H9 (cell line): ENCODE measurements around the gene AGMO. TPM values are rescaled to one million over a fixed set of nuclear protein-coding genes. Genes with fewer than 3 reads are reported as not detected.

Source experiments
- DNase-seq: peaks from one replicate; pipeline ENCODE4 v3.0.0-alpha.2; 2017
- H2AFZ ChIP-seq: one replicate; pipeline ENCODE4 v1.6.1; 2013; ENCODE audit warnings: mild to moderate bottlenecking, low read length, control low read depth, moderate library complexity
- H2AK5ac ChIP-seq: 2 replicates; pipeline ENCODE4 v1.6.1; 2013; ENCODE audit warnings: low read length, control low read depth, mixed read lengths; ENCODE audit not compliant: insufficient read length
- H2BK120ac ChIP-seq: one replicate; pipeline ENCODE4 v1.6.1; 2013; ENCODE audit warnings: low read depth, mild to moderate bottlenecking, low read length, control low read depth, inconsistent platforms; ENCODE audit not compliant: poor library complexity, severe bottlenecking
- H2BK12ac ChIP-seq: 2 replicates; pipeline ENCODE4 v1.6.1; 2013; ENCODE audit warnings: low read length, control low read depth, mixed read lengths, low read depth; ENCODE audit not compliant: insufficient read length
- H2BK15ac ChIP-seq: 2 replicates; pipeline ENCODE4 v1.6.1; 2013; ENCODE audit warnings: low read depth, low read length, control low read depth
- H2BK20ac ChIP-seq: one replicate; pipeline ENCODE4 v1.6.1; 2013; ENCODE audit warnings: low read depth, mild to moderate bottlenecking, low read length, control low read depth, inconsistent platforms; ENCODE audit not compliant: poor library complexity, severe bottlenecking
- H2BK5ac ChIP-seq: 2 replicates; pipeline ENCODE4 v1.6.1; 2013; ENCODE audit warnings: low read length, control low read depth, mixed read lengths; ENCODE audit not compliant: insufficient read length
- H3K14ac ChIP-seq: 2 replicates; pipeline ENCODE4 v1.6.1; 2013; ENCODE audit warnings: low read length, control low read depth; ENCODE audit not compliant: insufficient read depth
- H3K18ac ChIP-seq: 2 replicates; pipeline ENCODE4 v1.6.1; 2013; ENCODE audit warnings: low read depth, mild to moderate bottlenecking, mixed read lengths, low read length, control low read depth; ENCODE audit not compliant: insufficient read length
- H3K23ac ChIP-seq: 2 replicates; pipeline ENCODE4 v1.6.1; 2013; ENCODE audit warnings: low read length, control low read depth, mixed read lengths, low read depth; ENCODE audit not compliant: insufficient read length
- H3K23me2 ChIP-seq: 2 replicates; pipeline ENCODE4 v1.6.1; 2013; ENCODE audit warnings: low read depth, mild to moderate bottlenecking, mixed read lengths, low read length, control low read depth; ENCODE audit not compliant: insufficient read length, poor library complexity, severe bottlenecking
- H3K27ac ChIP-seq: 2 replicates; pipeline ENCODE4 v1.5.1; 2013; ENCODE audit warnings: low read length, control low read depth, mixed read lengths, low read depth; ENCODE audit not compliant: insufficient read length
- H3K27me3 ChIP-seq: 2 replicates; pipeline ENCODE4 v1.6.1; 2013; ENCODE audit warnings: low read length, control low read depth, inconsistent platforms; ENCODE audit not compliant: insufficient read depth
- H3K4ac ChIP-seq: 2 replicates; pipeline ENCODE4 v1.6.1; 2013; ENCODE audit warnings: low read depth, mild to moderate bottlenecking, control low read depth, inconsistent platforms, low read length, moderate library complexity
- H3K4me1 ChIP-seq: 2 replicates; pipeline ENCODE4 v1.6.1; 2013; ENCODE audit warnings: low read length, control low read depth, inconsistent platforms; ENCODE audit not compliant: insufficient read depth
- H3K4me2 ChIP-seq: 2 replicates; pipeline ENCODE4 v1.6.1; 2013; ENCODE audit warnings: low read length, control low read depth, mixed read lengths; ENCODE audit not compliant: insufficient read length, insufficient read depth
- H3K56ac ChIP-seq: 2 replicates; pipeline ENCODE4 v1.6.1; 2013; ENCODE audit warnings: low read depth, mild to moderate bottlenecking, mixed read lengths, low read length, control low read depth; ENCODE audit not compliant: insufficient read length
- H3K79me1 ChIP-seq: 2 replicates; pipeline ENCODE4 v1.6.1; 2013; ENCODE audit warnings: low read depth, mild to moderate bottlenecking, moderate library complexity, low read length, control low read depth, inconsistent platforms; ENCODE audit not compliant: insufficient read depth, poor library complexity, severe bottlenecking
- H3K79me2 ChIP-seq: 2 replicates; pipeline ENCODE4 v1.6.1; 2013; ENCODE audit warnings: low read length, control low read depth, inconsistent platforms; ENCODE audit not compliant: insufficient read depth
- H3K9ac ChIP-seq: 2 replicates; pipeline ENCODE4 v1.6.1; 2013; ENCODE audit warnings: low read length, control low read depth, mixed read lengths; ENCODE audit not compliant: insufficient read length; ENCODE audit errors: extremely low read depth
- H3K9me3 ChIP-seq: one replicate; pipeline ENCODE4 v1.6.1; 2013; ENCODE audit warnings: low read depth, low read length, inconsistent platforms; ENCODE audit not compliant: control insufficient read depth
- H3T11ph ChIP-seq: one replicate; pipeline ENCODE4 v1.6.1; 2013; ENCODE audit warnings: mild to moderate bottlenecking, low read length, control low read depth, inconsistent platforms
- H4K20me1 ChIP-seq: one replicate; pipeline ENCODE4 v1.6.1; 2013; ENCODE audit not compliant: control insufficient read depth, insufficient read length, insufficient read depth
- H4K5ac ChIP-seq: 2 replicates; pipeline ENCODE4 v1.6.1; 2013; ENCODE audit warnings: low read depth, mild to moderate bottlenecking, mixed read lengths, low read length, control low read depth; ENCODE audit not compliant: insufficient read length
- H4K8ac ChIP-seq: replicated peaks from 2 replicates; pipeline ENCODE4 v1.6.1; 2013; ENCODE audit warnings: low read length, control low read depth, mixed read lengths, low read depth; ENCODE audit not compliant: insufficient read length
- H4K91ac ChIP-seq: 2 replicates; pipeline ENCODE4 v1.6.1; 2013; ENCODE audit warnings: low read depth, mild to moderate bottlenecking, moderate library complexity, mixed read lengths, low read length, control low read depth; ENCODE audit not compliant: insufficient read length
- H3K27ac Mint-ChIP-seq, 3 experiments: 2 replicates in 2 of 3; 3 replicates in 1 of 3; pipeline ENCODE4 v1.8.0; 2020 to 2021; ENCODE audit warnings: mixed read lengths in 3 of 3, mild to moderate bottlenecking in 1 of 3, moderate library complexity in 1 of 3
- H3K27me3 Mint-ChIP-seq: 2 replicates; pipeline ENCODE4 v1.8.0; 2021; ENCODE audit warnings: low read depth, mild to moderate bottlenecking, moderate library complexity, mixed read lengths
- H3K36me3 Mint-ChIP-seq, 3 experiments: 2 replicates in 2 of 3; 3 replicates in 1 of 3; pipeline ENCODE4 v1.8.0; 2020 to 2021; ENCODE audit warnings: low read depth in 3 of 3, mixed read lengths in 3 of 3; ENCODE audit not compliant: insufficient read depth in 1 of 3
- H3K4me1 Mint-ChIP-seq, 2 experiments: 2 replicates each; pipeline ENCODE4 v1.8.0; 2020; ENCODE audit warnings: mixed read lengths in 2 of 2
- H3K4me3 Mint-ChIP-seq, 2 experiments: 2 replicates in 1 of 2; 3 replicates in 1 of 2; pipeline ENCODE4 v1.8.0; 2020 to 2021; ENCODE audit warnings: mild to moderate bottlenecking in 2 of 2, mixed read lengths in 2 of 2, moderate library complexity in 1 of 2
- H3K9me3 Mint-ChIP-seq, 2 experiments: 2 replicates in 1 of 2; 3 replicates in 1 of 2; pipeline ENCODE4 v1.8.0; 2020; ENCODE audit warnings: mild to moderate bottlenecking in 2 of 2, mixed read lengths in 2 of 2, moderate library complexity in 1 of 2
- WGBS: extraction: QIAGEN DNeasy Blood & Tissue Kit; methylation state at CpG from one replicate; pipeline ENCODE4 v1.1.7; 2013; ENCODE audit warnings: missing lambda C conversion rate, low lambda C conversion rate, mixed read lengths; ENCODE audit not compliant: insufficient read length; ENCODE audit errors: extremely low coverage; 5-methylcytosine and 5-hydroxymethylcytosine counted together
- total RNA-seq: library from RNA; stranded (reverse); gene quantifications from 2 replicates; pipeline ENCODE4 v1.2.1, GENCODE V29; 2021
- TF ChIP-seq, protein P1 (sequence below): fragments of 200-600 bp; sonication (generic); conservative IDR thresholded peaks from 3 replicates; pipeline ENCODE4 v1.8.0; 2021; ENCODE audit warnings: antibody characterized with exemption, mild to moderate bottlenecking

The AGMO gene
- total RNA-seq, 1 experiment from 2014 or later = 0.70 TPM

DNA sequence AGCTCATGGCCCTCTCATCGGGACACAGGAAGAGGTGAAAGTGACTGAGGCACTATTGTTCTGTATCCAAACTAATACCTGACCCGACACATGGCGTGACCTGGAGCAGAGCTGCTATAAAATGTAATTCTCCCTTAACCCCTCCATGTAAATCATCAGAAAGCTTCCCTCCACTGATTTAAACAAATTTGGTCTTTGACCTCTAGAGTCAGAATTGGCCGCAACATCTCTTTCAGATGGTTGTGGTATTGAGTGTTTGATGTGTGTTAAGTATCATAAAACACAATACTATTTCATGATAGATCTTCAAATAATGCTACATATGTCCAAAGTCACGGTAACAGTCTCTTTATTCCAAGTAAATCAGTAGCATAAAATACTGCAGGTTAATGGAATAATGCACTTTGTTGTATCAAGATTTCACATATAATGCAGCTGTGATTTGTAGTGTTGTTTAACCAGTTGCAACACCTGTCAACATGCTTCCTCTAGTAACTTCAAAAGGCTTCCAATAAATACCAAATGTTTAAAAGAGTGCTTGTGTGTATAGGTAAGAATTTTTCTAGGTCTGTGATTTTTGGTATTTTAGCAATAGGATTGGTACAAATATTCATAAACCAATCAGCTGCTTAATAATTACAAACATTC, 144.3 kb downstream of the AGMO start:
- H3K79me2 ChIP-seq = no peaks in the 10 kb centered on the region
- H2BK120ac ChIP-seq = no peak overlapping the region
- no peak overlapping the region for H3K4ac ChIP-seq
- no peak overlapping the region for H2AK5ac ChIP-seq
- WGBS = no CpG with 5 or more reads among the region's 5 CpGs
- TF ChIP-seq, protein P1, sequence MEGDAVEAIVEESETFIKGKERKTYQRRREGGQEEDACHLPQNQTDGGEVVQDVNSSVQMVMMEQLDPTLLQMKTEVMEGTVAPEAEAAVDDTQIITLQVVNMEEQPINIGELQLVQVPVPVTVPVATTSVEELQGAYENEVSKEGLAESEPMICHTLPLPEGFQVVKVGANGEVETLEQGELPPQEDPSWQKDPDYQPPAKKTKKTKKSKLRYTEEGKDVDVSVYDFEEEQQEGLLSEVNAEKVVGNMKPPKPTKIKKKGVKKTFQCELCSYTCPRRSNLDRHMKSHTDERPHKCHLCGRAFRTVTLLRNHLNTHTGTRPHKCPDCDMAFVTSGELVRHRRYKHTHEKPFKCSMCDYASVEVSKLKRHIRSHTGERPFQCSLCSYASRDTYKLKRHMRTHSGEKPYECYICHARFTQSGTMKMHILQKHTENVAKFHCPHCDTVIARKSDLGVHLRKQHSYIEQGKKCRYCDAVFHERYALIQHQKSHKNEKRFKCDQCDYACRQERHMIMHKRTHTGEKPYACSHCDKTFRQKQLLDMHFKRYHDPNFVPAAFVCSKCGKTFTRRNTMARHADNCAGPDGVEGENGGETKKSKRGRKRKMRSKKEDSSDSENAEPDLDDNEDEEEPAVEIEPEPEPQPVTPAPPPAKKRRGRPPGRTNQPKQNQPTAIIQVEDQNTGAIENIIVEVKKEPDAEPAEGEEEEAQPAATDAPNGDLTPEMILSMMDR = no peak
- no peak overlapping the region for H2BK5ac ChIP-seq
- Mint-ChIP-seq H3K36me3 (peaks cover 0 to 16% (median 5%) of the 10 kb centered on the region in 3 experiments), H3K9me3 (peaks cover 9 to 10% of the 10 kb centered on the region in 2 experiments), H3K4me1 (no peaks in the 10 kb centered on the region), H3K4me3 (no peak overlapping the region), H3K27ac (no peak overlapping the region), H3K27me3 (no peaks in the 10 kb centered on the region)
- H4K5ac ChIP-seq = no peak overlapping the region
- H4K91ac ChIP-seq = no peak overlapping the region
- H3T11ph ChIP-seq = no peak overlapping the region
- DNase-seq = no peak
- H4K8ac ChIP-seq = no peak overlapping the region
- H2AFZ ChIP-seq = no peak overlapping the region
- no peak overlapping the region for H3K18ac ChIP-seq
- H3K9me3 ChIP-seq = no peaks in the 10 kb centered on the region
- H2BK20ac ChIP-seq = no peak overlapping the region
- no peak overlapping the region for H3K9ac ChIP-seq
- no peaks in the 10 kb centered on the region for H3K27me3 ChIP-seq
- H3K14ac ChIP-seq = no peak overlapping the region
- no peaks in the 10 kb centered on the region for H3K79me1 ChIP-seq
- H3K4me2 ChIP-seq = no peak overlapping the region
- H4K20me1 ChIP-seq = no peaks in the 10 kb centered on the region
- no peaks in the 10 kb centered on the region for H3K23me2 ChIP-seq
- H2BK12ac ChIP-seq = no peak overlapping the region
- H3K23ac ChIP-seq = no peak overlapping the region
- no peak overlapping the region for H3K27ac ChIP-seq
- no peak overlapping the region for H2BK15ac ChIP-seq
- H3K4me1 ChIP-seq = no peaks in the 10 kb centered on the region
- no peak overlapping the region for H3K56ac ChIP-seq
